Renal pelvis (tissue), 4 donors: ENCODE results near the gene HDLBP. TPM values are rescaled to one million over a fixed set of nuclear protein-coding genes. Genes with fewer than 3 reads are reported as not detected.
"Not testable (repeated sequence)": the region's sequence is repeated elsewhere in the genome, so short reads cannot be mapped to it uniquely, and the experiment has no call there.

Source experiments
- DNase-seq: peaks from one replicate; pipeline ENCODE4 v3.0.0-alpha.2; 2013
- polyA plus RNA-seq, 3 donors: library from polyadenylated mRNA; unstranded; fragments of 120-200 nt; gene quantifications; one replicate each; pipeline ENCODE4 v1.2.1, GENCODE V29; 2013; ENCODE audit not compliant: insufficient read length in 3 of 3

Gene HDLBP
- polyA plus RNA-seq, 3 donors, result 396 to 409 (median 405) TPM

DNA sequence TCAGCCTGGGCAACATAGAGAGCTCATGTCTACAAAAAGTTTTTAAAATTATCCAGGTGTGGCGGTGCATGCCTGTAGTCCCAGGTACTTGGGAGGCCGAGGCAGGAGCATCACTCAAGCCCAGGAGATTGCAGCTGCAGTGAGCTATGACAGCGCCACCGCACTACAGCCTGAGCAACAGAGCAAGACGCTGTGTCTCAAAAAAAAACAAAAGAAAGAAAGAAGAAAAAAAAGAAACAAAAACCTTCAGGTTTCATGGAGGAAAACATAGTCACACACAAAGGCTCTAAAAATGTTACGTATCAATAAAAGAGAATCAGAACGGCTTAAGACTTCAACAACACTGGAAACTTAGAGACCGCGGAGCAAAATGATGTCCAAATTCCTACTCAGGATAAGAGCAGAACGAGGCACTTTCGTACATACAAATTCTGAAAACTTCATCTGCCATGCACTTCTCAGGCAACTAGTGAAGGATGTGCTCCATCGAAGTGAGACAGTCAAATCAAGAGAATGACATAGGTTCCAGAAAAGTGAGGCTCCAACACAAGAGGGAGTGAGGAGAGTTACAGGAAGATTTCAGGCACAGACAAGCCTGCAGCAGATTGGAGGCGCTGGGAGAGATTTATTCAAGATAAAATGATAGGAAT, 4.4 kb downstream of the HDLBP start:
- no peak for DNase-seq

DNA sequence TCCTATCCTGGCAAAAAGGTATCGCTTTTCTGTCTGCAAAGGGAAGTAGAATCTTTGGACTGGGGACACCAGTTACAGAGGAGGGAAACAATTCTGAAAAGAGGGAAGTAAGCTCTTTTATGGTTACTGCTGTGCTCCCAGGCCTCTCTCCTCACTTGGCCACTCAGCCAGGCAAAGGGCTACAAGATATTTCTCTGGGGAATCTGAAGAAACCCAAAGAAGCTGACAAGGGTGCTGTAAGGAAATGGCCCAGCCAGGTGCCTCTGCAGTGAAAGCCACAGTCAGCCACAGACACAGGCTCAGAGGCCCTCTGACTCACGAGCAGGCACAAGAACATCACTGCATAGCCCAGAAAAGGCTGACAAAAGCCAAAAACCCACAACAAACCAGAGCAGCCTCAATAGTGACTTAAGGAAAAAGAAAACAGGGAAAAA, 5.8 kb downstream of the HDLBP start:
- no peak for DNase-seq

DNA sequence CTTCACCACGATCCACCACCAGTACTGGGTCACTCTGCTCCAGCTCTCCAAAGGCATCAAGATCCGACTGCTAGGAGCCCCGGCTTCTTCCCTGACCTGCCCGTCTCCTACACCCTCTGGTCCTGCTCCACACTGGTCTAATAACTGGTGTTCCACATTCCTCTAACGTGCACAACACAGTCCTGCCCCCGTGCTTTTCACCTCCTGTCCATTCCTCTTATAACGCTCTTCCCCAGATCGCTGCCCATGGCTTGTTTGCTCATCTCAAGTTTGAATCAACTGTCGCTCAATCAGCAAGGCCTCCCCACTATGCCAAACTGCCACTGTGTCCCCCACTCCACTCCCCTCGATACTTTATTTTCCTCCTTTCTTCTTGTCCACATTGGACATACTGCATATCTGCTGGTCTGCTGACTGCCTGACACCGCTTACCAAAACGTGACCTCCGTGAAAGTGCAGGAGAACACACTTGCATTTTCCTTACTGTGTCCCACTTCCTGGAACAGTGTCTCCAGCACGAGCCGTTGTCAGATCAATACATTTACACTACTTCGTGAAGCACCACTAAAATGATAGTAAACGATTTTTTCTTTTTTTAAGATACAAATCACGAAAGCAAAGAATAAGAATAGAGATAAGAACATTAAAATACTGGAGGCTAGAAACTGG, 6.5 kb downstream of the HDLBP start:
- DNase-seq, result no peak

DNA sequence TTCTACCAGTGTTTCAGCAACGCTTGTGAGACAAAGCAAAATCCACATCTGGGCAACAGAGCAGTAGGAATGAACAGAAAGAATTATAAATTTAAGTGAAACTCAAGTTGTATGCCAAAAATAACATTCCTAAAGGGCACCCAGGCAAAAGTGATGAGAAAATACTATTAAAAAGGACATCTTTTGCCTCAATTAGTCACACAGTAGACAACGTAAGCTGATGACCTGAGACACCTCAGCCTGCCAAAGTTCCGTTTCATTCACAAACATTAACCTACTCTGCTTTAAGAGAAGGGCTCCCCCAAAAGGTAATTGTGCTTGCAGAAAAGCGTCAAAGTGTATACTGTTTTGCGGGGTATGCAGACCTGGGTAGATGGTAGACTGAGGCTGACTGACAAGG, 7.2 kb downstream of the HDLBP start:
- no peak for DNase-seq

DNA sequence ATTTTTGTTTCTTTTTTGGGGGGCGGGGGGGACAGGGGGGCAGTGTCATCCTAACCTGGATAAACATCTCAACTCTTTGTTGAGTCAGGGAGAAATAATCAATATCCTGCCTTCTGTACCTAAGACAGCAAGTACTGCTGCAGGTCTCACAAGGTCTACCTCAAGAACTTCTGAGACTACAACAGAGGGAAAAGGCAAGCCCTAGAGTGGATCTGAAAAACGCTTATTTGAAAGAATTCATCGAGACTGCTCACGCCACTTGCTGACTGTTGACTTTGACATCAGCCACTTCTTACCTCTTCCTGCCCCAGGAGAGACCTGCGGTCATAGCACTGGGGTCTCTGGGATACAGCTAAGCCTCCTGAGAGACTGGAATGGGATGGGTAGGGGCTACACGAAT, 8.4 kb downstream of the HDLBP start:
- no peak for DNase-seq

DNA sequence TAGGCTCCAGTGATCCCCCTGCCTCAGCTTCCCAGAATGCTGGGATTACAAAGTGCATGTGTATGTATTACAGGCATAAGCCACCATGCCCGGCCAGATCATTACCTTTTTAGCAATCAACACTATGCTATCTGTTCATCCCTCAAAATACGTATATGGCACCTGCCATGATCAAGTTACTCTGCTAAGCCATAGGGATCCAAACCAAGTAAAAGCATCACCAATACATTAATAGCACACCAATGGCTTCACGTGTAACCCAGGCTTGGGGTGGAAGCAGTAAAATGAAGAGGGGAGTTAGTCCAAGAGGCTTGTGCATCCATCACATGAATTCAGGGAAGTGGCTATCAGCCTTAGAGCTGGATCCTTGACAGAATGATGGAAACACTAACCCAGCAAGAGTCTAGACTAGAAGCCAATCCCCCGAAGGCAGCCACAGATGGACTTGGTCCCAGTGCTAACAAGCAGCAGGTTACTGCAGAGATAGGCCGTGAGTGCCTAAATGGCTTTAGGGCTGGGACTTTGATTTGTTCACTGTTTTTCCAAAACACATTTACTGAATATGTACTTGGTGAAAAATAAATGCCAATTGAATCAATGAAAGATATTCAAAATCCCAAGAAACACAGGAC, 11.3 kb downstream of the HDLBP start:
- no peak for DNase-seq

DNA sequence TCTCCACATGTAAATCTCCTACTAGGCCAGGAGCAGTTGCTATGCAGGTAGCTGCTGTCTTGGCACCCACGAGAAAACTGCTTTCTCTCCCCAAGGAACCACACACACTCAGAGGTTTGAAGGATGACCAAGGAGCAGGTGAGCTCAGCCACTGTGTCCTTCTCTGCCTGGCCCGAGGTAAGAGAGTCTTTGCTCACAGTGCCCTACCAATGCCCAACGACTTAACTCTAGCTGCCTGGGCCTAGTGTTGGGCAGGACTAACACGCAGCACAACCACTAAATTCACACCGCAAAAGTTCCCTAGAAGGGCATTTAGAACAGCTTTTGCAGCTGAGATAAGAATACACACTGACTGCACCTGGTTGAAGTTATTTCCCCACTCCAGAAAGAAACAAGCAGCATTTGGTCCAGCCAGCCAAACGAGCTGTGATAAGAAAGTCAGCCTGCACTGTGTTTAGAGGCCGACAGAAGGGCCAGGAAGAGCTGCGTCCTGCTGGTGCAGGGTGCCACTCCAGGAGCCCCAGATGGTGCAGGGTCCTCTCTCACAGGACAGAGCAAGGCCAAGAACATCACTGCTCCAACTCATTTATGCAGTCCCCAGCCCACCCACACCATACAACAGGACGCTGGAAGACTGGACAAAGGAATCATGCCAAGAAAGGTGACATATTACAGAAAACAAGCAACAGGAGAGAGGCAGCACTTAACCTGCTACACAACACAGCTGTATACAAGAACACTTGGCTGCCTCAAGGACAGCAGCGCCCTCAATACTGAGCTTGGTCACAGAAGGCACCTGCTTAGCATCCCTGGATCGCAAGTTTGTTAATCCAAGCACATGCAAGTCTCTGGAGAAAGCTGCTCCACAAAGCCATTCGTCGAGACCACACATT, 12.5 kb downstream of the HDLBP start:
- no peak for DNase-seq

DNA sequence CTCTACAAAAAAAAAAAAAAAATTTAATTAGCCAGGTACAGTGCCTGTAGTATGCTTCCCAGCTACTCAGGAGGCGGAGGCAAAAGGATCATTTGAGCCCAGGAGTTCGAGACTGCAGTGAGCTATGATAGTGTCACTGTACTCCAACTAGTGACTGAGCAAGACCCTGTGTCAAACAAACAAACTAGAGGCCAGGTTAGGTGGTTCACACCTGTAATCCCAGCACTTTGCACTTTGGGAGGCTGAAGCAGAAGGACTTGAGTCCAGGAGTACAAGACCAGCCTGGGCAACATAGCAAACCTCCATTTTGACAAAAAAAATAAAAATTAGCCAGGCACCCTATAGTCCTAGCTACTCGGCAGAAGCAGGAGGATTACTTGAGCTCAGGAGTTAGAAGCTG, 13.4 kb downstream of the HDLBP start:
- no peak for DNase-seq

DNA sequence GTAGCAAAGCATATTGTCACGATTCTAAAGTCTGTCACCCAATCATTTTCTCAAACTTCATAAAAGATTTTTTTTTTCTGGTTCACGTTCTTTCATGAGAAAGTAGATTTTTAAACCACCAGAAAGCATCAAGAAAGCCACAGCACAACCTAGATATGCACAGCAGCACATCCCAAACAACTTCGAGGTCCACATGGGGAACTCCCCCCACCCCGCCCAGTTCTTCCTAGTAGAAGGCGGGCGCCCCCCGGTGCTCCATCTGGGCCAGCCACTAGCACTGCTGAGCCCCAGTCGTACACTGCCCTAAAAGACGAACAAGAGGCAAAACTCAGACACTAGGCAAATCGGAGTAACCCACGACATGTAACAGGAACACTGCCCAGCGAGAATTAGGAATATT, 15.5 kb downstream of the HDLBP start:
- DNase-seq, result no peak

DNA sequence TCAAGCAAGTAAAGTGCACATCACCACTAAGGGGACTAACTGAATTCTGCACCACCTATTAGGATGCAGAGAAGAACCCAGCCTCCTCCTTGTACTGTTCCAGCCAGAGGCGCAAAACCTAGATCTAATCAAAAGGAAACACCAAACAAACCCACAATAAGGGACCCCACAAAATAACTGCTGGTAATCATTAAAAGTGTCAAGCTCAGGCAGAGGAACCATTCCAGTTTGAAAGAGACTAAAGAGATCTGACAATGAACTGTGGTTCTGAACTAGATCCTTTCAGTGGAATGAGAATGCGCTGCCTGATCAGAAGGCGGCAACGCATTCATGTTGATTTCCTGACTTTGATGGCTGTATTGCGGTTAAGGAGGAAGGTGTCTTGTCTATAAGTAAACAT, 16.8 kb downstream of the HDLBP start:
- no peak for DNase-seq

DNA sequence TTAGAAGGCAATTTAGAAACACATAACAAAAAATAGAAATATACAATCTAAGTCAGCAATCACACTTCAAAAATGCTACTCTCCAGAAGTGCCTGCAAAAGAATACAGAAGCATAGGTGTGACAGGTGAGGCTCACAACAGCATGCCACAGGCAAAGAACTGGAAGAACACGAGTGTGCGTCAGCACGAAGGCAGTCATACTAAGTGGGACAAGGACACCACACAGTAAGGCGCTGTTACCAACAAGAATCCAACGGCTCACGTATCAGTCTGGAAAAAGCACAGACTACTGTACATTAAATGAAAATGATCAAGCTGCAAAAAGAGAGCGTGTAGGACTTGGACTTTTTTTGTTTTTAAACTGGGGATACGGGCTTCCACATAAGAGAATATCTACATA, 18.7 kb downstream of the HDLBP start:
- DNase-seq, result no peak

DNA sequence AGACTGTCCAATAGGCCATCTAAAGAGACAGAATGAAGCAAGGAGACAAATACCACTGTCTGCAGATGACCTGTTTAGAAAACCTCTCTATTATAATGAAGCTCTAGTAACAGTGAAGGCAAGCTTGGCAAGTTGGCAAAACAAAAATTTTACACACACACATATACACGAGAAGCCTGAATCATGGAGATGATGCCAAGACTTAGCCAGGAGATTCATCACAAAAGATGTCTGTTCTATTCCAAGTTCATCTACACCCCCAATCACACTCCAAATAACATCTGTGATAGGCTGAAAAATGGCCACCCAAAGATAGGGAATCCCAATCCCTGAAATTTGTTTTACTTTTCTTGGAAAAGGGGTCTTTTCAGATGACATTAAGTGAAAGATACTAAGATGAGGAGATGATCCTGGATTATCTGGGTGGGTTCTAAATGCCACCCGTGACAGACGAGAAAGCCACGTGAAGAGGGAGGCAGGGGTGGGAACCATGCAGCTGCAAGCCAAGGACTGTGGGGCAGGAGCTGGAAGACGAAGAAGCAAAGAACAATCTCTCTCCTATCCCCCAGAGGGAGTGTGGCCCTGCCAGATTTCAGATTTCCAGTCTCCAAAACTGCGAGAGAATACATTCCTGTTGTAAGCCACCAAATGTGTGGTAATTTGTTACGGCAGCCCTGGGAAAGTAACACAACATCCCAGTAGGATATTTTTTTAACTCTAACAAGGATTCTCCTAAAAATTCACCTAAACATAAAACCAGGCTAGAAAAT, 20.0 kb downstream of the HDLBP start:
- DNase-seq, result no peak

DNA sequence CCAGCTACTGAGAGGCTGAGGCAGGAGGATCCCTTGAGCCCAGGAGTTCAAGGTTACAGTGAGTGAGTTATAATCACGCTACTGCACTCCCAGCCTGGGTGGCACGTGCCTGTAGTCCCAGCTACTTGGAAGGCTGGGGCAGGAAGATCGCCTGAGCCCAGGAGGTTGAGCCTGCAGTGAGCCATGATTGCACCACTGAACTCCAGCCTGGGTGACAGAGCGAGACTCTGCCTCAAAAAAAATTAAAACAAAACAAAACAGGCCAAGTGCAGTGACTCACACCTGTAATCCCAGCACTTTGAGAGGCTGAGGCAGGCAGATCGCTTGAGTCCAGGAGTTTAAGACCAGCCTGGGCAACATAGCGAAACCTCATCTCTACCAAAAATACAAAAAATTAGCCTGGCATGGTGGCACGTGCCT, 22.1 kb downstream of the HDLBP start:
- DNase-seq, result not testable (repeated sequence)

DNA sequence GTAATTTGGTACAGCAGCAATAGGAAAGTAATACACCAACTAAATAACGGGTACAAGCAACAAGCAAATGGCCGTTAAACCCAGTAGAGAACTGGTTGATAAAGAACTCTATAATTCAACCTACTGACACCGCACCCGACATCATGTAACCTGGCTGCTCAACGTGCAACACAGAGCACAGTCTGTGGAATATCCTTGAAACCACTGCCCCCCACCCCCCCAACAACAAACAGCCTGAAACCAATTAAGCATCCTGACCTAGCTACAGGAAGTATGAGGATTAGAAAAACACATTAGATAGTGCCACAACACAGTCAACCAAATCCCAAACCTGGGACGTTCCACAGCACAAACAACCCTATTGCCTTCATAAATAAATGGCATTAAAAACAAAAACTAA, 23.5 kb downstream of the HDLBP start:
- DNase-seq, result no peak

DNA sequence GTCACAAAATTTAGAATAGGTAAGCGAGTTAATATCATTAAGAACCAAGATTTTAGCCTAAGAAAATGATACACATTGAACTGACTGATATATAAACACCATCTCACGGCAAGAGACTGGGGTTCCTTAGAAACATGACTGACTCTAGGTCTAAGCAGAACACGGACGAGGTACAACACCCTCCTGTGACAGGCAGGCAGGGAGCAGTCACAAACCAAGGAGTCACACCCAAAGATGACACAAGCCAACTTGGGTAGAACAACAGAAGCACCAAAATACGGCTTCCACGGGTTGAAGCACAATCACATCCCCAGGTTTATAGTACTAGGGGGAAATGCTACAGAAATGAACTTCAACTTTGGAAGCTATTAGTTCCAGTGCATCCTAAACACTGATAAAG, 24.3 kb downstream of the HDLBP start:
- no peak for DNase-seq

DNA sequence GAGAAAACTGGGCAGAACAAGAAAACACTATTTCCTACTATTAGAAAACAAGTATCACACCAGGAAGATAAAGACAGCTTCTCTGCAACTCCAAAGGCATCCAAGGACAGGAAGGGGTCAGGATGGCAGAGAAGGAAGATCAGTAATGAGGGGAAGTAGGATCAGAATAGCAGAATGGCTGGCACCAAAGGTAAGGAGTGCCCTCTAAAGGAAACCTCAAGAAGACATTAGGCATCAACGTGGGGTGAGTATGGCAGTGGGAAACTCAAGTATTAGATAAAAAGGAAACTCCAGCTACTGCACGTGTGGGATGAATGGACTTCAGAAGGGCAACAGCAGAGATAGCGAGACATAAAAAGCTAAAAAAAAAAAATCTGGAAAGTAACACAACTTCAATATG, 25.9 kb downstream of the HDLBP start:
- DNase-seq, result no peak

DNA sequence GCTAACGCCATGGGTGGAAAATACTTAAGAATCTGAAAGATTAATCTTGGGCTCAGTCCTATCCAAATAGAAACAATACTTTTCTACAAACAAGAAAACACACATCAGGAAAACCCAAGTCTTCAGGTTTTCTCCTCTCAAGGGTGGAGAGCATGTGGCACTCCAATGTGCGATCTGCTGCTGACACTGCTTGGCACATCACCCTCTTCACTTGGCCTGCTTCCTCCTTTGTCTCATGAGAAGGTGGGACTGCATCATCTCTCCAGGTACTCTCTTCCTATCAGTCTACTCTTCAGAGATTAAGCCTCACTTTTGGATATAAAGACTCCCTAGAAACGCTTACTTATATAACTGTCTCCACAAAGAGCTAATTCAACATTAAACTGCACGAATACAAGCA, 26.4 kb downstream of the HDLBP start:
- DNase-seq, result no peak

DNA sequence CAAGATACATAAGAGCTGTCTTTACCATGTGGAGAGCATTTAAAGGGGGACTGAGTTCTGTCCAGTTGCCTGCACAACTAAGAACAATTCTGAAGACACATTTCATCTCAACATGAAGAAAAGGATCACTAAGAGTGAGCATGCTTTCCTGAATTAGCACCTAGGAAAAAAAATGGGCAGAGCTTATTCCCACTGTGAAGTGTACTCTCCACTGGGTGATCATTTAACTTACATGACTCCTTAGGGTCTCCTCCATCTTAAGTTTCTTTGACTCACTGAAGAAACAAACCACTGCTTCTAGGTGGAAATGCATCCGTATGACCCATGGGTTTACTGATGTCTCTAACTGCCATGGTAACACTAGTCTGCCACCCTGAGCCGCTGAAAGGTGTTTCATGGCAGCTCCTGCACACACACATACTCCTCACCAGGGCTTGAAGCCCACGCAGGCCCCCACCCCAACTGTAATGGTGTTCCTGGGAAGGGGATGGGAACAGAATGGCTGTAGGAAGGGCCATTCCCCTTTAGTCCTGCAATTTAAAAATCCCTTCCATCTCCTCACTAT, 27.1 kb downstream of the HDLBP start:
- DNase-seq, result no peak

DNA sequence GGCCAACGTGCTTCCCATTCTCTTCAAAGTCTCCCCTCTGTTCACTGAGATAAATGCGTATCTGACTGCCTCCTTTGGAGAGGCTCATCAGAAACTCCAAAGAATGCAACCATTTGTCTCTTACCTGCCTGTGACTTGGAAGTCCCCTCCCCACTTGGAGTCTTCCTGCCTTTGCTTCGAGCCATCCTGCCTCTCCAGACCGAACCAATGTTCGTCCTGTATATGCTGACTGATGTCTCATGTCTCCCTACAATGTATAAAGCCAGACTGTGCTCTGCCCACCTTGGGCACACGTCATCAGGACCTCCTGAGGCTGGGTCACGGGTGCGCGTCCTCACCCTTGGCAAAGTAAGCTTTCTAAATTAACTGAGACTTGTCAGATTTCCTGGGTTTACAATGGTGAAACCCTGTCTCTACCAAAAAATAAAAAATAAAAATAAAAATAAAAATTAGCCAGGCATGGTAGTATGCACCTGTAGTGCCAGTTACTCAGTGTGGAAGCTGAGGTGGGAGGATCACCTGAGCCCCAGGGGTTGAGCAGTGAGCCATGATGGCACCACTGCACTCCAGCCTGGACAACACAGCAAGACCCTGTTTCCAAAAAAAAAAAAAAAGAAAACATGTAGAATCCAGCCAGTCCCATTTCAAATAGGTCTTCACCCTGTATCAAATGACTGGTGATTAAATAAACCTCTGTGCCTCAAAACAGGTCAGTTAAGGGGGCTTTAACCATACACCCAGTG, 29.0 kb downstream of the HDLBP start:
- no peak for DNase-seq

DNA sequence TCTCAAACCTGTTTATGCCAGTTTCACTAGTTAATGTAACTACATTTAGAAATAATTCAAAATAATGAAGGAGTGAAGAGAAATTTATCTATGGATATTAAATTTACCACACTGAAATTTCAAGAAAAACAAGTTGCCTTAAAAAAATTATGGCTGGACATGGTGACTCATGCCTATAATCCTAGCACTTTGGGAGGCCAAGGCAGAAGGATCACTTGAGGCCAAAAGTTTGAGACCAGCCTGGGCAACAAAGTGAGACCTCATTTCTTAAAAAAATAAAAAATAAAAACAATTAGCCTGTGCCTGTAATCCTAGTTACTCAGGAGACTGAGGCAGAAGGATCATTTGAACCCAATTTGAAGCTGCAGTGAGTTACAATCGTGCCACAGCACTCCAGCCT, 29.9 kb downstream of the HDLBP start:
- DNase-seq, result no peak

DNA sequence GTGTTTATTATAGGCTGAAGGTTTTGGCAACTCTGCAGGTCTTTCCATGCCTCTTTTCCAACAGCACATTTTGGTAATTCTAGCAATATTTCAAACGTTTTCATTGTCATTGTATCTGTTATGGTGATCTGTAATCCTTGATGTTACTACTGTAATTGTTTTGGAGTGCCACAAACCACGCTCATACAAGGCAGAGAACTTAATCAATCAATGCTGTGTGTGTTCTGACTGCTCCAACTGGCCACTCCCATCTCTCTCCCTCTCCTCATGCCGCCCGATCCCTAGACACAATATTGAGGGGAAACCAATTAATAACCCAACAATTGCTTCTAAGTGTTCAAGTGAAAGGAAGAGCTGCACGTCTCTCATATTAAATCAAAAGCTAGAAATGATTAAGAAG, 32.9 kb downstream of the HDLBP start:
- no peak for DNase-seq
